Neural cell (in vitro differentiated cells): ENCODE results near the gene TRABD2B. TPM values are rescaled to one million over a fixed set of nuclear protein-coding genes. Genes with fewer than 3 reads are reported as not detected.

Source experiments
- H2AFZ ChIP-seq: fragments of 200-600, 300-800 bp; sonication (generic), shearing (Covaris generic); 2 replicates; pipeline ENCODE4 v1.6.0; 2014; ENCODE audit warnings: low read depth, mild to moderate bottlenecking, antibody characterized with exemption, low read length, moderate library complexity
- H3F3A ChIP-seq: fragments of 200-600 bp; shearing (Covaris generic); 2 replicates; pipeline ENCODE4 v1.6.1; 2016; ENCODE audit warnings: mild to moderate bottlenecking, moderate library complexity, mixed read lengths, antibody characterized with exemption, low read length; ENCODE audit not compliant: insufficient read depth, poor library complexity, severe bottlenecking
- H3K27ac ChIP-seq: fragments of 200-600, 300-800 bp; sonication (generic), shearing (Covaris generic); 2 replicates; pipeline ENCODE4 v1.5.1; 2014; ENCODE audit warnings: mild to moderate bottlenecking, low read length, moderate library complexity
- H3K27me3 ChIP-seq: fragments of 300-800, 200-600 bp; sonication (generic), shearing (Covaris generic); 2 replicates; pipeline ENCODE4 v1.6.0; 2014; ENCODE audit warnings: mild to moderate bottlenecking, low read depth, low read length, moderate library complexity; ENCODE audit not compliant: insufficient read depth
- H3K36me3 ChIP-seq: fragments of 300-800, 200-600 bp; sonication (generic), shearing (Covaris generic); 2 replicates; pipeline ENCODE4 v1.5.1; 2014; ENCODE audit warnings: mild to moderate bottlenecking, antibody characterized with exemption, low read length, moderate library complexity; ENCODE audit not compliant: insufficient read depth
- H3K4me2 ChIP-seq: fragments of 300-800, 200-600 bp; sonication (generic), shearing (Covaris generic); 2 replicates; pipeline ENCODE4 v1.6.0; 2014; ENCODE audit warnings: mild to moderate bottlenecking, low read length
- H3K4me3 ChIP-seq: fragments of 300-800, 200-600 bp; sonication (generic), shearing (Covaris generic); 2 replicates; pipeline ENCODE4 v1.5.1; 2014; ENCODE audit warnings: mild to moderate bottlenecking, low read length, moderate library complexity
- H3K79me2 ChIP-seq: fragments of 200-600 bp; shearing (Covaris generic); replicated peaks from 2 replicates; pipeline ENCODE4 v1.6.0; 2014; ENCODE audit warnings: mild to moderate bottlenecking, low read length, moderate library complexity; ENCODE audit not compliant: insufficient read depth
- H3K9ac ChIP-seq: fragments of 300-800, 200-600 bp; sonication (generic), shearing (Covaris generic); 2 replicates; pipeline ENCODE4 v1.6.1; 2016; ENCODE audit warnings: mild to moderate bottlenecking, low read length, mixed read lengths
- H3K9me2 ChIP-seq: fragments of 200-600 bp; shearing (Covaris generic); 2 replicates; pipeline ENCODE4 v1.6.1; 2016; ENCODE audit warnings: mild to moderate bottlenecking, low read length, mixed read lengths; ENCODE audit not compliant: insufficient read depth
- H3K9me3 ChIP-seq: fragments of 200-600, 300-800 bp; sonication (generic), shearing (Covaris generic); 2 replicates; pipeline ENCODE4 v1.6.1; 2016; ENCODE audit warnings: mild to moderate bottlenecking, mixed run types, low read length, moderate library complexity, mixed read lengths
- H4K20me1 ChIP-seq: fragments of 200-600 bp; shearing (Covaris generic); 2 replicates; pipeline ENCODE4 v1.6.1; 2016; ENCODE audit warnings: mild to moderate bottlenecking, mixed run types; ENCODE audit not compliant: insufficient read depth
- EP300 ChIP-seq: fragments of 450-650 bp; conservative IDR thresholded peaks from 2 replicates; pipeline ENCODE4 v1.6.1; 2014; ENCODE audit warnings: antibody characterized with exemption, mild to moderate bottlenecking, moderate library complexity; ENCODE audit not compliant: poor library complexity, severe bottlenecking
- EZH2 ChIP-seq: fragments of 200-600, 300-800 bp; shearing (Covaris generic), sonication (generic); IDR thresholded peaks from 2 replicates; pipeline ENCODE4 v1.6.1; 2014; ENCODE audit warnings: antibody characterized with exemption, low read length, borderline replicate concordance, mild to moderate bottlenecking; ENCODE audit not compliant: insufficient read depth, poor library complexity, severe bottlenecking
- MXI1 ChIP-seq: fragments of 450-650 bp; conservative IDR thresholded peaks from 2 replicates; pipeline ENCODE4 v1.6.1; 2014; ENCODE audit warnings: antibody characterized with exemption, mild to moderate bottlenecking; ENCODE audit not compliant: poor library complexity, severe bottlenecking
- POLR2AphosphoS5 ChIP-seq: IDR thresholded peaks from 2 replicates; pipeline ENCODE4 v1.6.1; 2012
- RAD21 ChIP-seq: fragments of 450-650 bp; conservative IDR thresholded peaks from 2 replicates; pipeline ENCODE4 v1.6.1; 2014; ENCODE audit warnings: antibody characterized with exemption, mild to moderate bottlenecking, moderate library complexity
- SMC3 ChIP-seq: fragments of 450-650 bp; conservative IDR thresholded peaks from 2 replicates; pipeline ENCODE4 v1.6.1; 2014; ENCODE audit warnings: antibody characterized with exemption, mild to moderate bottlenecking, moderate library complexity; ENCODE audit not compliant: poor library complexity
- TAF1 ChIP-seq: IDR thresholded peaks from 2 replicates; pipeline ENCODE4 v1.6.1; 2012; ENCODE audit warnings: low read depth
- polyA plus RNA-seq: library from polyadenylated mRNA; depleted of rRNA; stranded (reverse); fragments of >200 nt; gene quantifications from 2 replicates; pipeline ENCODE4 v1.2.3, GENCODE V29; 2014
- TF ChIP-seq, protein P1 (sequence below): IDR thresholded peaks from 2 replicates; pipeline ENCODE4 v1.6.1; 2012; ENCODE audit warnings: borderline replicate concordance
- TF ChIP-seq, protein P2 (sequence below): fragments of 450-650 bp; IDR thresholded peaks from 2 replicates; pipeline ENCODE4 v1.5.1; 2014; ENCODE audit warnings: antibody characterized with exemption, mild to moderate bottlenecking, moderate library complexity; ENCODE audit not compliant: poor library complexity, severe bottlenecking

Gene TRABD2B
- polyA plus RNA-seq, 1 donor from 2014 or later = 0.02 TPM

DNA sequence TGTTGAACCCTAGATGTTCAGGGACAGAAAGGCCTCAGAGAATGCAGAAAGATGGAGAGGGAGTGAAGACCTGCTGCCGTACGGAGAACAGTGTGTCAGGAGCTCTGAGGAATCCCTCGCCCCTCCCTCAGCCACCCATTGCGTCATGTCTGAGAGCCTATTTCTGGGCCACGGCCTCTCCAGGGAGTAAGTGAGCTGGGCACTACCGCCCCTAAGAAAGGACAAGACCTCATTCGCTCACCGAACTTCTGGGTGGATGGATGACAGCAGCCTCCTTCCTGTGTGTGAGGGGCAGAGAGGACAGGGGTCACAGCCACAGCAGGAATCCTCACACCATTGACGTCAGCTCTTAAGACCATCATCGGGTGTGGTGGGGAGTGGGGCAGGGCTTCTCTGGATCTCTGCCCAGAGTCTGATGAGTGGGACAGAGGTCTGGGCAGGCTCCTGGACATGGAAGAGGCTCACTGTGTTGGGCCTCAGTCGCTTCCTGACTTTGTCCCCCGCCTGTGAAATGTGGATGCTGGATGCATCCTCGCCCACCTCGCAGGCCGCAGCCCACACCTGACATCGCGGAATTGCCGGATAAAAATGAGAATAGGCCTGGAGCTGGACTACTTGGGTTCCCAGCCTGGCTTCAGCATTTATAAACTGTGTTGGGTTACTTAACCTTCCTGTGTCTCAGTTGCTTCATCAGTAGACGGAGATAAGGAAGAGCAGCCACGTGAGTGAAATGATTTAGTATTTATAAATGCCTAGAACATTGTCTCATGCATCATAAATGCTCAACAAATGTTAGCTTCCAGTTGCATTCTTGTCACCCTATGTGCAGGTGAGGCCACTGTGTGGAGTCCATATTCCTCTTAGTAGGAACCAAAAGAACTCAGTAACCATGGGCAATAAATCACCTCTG lies 238.6 kb downstream of the TRABD2B start:
- H3K9ac ChIP-seq = no peak overlapping the region

DNA sequence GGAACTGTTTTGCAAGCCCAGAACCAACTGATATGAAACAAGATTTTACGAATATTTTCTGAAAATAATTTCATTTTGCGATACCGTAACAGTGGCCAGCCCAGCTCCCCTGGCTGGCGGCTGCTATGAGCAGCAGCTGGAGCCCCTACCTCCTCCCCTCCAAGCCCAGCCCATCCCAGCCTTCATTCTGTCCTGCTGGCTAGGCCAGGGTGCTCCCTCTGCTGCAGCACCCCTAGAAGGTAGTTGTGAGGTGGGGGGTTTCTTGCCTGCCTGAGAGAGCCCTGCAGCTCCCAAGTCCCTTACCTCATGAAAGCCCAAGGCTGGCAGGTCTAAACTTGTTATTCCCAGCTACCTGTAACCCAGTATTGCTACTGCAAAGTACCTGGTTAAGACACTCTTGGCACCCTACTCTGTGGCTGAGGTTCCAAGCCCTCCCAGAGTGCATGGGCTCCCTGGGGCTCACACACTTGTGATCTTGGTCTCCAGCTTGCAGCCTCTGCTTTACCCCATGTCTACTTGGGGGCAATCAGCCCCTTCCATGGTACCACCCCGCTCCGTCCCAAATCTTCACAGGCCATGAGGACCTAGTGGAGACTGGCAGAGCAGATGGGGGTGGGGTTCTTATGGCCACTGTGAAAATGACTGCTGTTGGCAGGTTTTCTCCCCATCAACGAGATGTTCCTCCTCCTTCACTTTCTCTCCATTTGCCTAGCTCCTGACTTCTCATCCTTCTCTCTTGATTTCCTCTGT lies 239.8 kb downstream of the TRABD2B start:
- Histone ChIP-seq H2AFZ (no peak overlapping the region), H3K9me2 (no peaks in the 10 kb centered on the region), H3K4me3 (no peak overlapping the region), H3F3A (no peaks in the 10 kb centered on the region), H3K79me2 (no peaks in the 10 kb centered on the region), H3K9me3 (no peaks in the 10 kb centered on the region), H3K4me2 (no peak overlapping the region), H3K9ac (no peak overlapping the region), H3K27me3 (no peaks in the 10 kb centered on the region), H3K27ac (no peak overlapping the region), H3K36me3 (no peaks in the 10 kb centered on the region), H4K20me1 (no peaks in the 10 kb centered on the region)
- TF ChIP-seq, protein P1, sequence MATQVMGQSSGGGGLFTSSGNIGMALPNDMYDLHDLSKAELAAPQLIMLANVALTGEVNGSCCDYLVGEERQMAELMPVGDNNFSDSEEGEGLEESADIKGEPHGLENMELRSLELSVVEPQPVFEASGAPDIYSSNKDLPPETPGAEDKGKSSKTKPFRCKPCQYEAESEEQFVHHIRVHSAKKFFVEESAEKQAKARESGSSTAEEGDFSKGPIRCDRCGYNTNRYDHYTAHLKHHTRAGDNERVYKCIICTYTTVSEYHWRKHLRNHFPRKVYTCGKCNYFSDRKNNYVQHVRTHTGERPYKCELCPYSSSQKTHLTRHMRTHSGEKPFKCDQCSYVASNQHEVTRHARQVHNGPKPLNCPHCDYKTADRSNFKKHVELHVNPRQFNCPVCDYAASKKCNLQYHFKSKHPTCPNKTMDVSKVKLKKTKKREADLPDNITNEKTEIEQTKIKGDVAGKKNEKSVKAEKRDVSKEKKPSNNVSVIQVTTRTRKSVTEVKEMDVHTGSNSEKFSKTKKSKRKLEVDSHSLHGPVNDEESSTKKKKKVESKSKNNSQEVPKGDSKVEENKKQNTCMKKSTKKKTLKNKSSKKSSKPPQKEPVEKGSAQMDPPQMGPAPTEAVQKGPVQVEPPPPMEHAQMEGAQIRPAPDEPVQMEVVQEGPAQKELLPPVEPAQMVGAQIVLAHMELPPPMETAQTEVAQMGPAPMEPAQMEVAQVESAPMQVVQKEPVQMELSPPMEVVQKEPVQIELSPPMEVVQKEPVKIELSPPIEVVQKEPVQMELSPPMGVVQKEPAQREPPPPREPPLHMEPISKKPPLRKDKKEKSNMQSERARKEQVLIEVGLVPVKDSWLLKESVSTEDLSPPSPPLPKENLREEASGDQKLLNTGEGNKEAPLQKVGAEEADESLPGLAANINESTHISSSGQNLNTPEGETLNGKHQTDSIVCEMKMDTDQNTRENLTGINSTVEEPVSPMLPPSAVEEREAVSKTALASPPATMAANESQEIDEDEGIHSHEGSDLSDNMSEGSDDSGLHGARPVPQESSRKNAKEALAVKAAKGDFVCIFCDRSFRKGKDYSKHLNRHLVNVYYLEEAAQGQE = no peak
- TF ChIP-seq RAD21 (no peak), SMC3 (no peak), EZH2 (no peak), EP300 (no peak), POLR2AphosphoS5 (no peak)
- TF ChIP-seq, protein P2, sequence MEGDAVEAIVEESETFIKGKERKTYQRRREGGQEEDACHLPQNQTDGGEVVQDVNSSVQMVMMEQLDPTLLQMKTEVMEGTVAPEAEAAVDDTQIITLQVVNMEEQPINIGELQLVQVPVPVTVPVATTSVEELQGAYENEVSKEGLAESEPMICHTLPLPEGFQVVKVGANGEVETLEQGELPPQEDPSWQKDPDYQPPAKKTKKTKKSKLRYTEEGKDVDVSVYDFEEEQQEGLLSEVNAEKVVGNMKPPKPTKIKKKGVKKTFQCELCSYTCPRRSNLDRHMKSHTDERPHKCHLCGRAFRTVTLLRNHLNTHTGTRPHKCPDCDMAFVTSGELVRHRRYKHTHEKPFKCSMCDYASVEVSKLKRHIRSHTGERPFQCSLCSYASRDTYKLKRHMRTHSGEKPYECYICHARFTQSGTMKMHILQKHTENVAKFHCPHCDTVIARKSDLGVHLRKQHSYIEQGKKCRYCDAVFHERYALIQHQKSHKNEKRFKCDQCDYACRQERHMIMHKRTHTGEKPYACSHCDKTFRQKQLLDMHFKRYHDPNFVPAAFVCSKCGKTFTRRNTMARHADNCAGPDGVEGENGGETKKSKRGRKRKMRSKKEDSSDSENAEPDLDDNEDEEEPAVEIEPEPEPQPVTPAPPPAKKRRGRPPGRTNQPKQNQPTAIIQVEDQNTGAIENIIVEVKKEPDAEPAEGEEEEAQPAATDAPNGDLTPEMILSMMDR = no peak

More for the DNA sequence above, 238.6 kb downstream of the TRABD2B start:
- H3K27me3 ChIP-seq = no peaks in the 10 kb centered on the region
- no peaks in the 10 kb centered on the region for H3K79me2 ChIP-seq
- H3K4me2 ChIP-seq = no peak overlapping the region
- H3K4me3 ChIP-seq = no peak overlapping the region
- H3K9me3 ChIP-seq = no peaks in the 10 kb centered on the region
- H2AFZ ChIP-seq = no peak overlapping the region
- no peak overlapping the region for H3K27ac ChIP-seq
- no peaks in the 10 kb centered on the region for H3F3A ChIP-seq
- H3K36me3 ChIP-seq = no peaks in the 10 kb centered on the region
- H4K20me1 ChIP-seq = no peaks in the 10 kb centered on the region
- no peaks in the 10 kb centered on the region for H3K9me2 ChIP-seq
- TF ChIP-seq, protein P1 = no peak
- TF ChIP-seq MXI1 = no peak
- TF ChIP-seq RAD21 = no peak
- TF ChIP-seq TAF1 = no peak
- TF ChIP-seq SMC3 = no peak
- TF ChIP-seq EP300 = no peak
- TF ChIP-seq, protein P2 = no peak
- TF ChIP-seq EZH2 = no peak
- no peak for TF ChIP-seq POLR2AphosphoS5
